Right lung (tissue), 5 donors: ENCODE measurements around the gene FHIT. TPM values are rescaled to one million over a fixed set of nuclear protein-coding genes. Genes with fewer than 3 reads are reported as not detected.

Experiments used
- DNase-seq, 2 donors: peaks; one replicate each; pipeline ENCODE4 v3.0.0-alpha.2; 2013
- polyA plus RNA-seq, 5 donors: library from polyadenylated mRNA; unstranded; fragments of 120-200 nt; gene quantifications; one replicate each; pipeline versions ENCODE4 v1.2.1 to v1.2.3, GENCODE V29; 2013; ENCODE audit warnings: inconsistent platforms in 1 of 5, low replicate concordance in 1 of 5; ENCODE audit not compliant: insufficient read length in 5 of 5, insufficient read depth in 1 of 5

The FHIT gene
- polyA plus RNA-seq, 5 donors, result 9.1 to 17.8 (median 10.6) TPM

DNA sequence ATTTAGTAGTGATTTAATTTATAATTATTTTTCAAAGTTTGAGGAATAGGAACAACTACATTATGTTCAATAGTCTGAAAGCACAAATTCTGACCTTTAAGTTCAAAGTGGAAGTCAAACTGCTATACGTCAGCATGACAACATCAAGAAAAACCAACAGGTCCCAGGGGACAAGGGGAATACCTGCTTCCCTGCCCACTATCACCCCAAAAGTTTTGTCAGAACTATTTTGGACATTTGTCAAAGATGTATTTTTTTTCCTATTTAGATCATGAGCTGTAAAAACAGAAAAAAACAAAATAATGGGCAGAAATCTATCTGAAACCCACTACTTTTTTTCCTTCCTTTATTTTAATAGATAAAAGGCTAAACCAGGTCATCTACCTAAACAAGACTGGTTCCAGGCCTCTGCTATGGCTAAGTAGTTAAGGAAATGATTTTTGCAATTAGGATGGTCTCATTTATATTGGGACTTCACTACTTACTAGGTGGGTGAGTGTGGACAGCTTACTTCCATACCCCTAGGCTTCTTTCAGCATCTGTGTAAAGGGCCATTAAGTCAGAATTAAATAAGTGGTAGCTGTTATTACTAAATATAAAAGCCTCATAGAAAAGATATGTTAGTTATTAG lies 746.3 kb downstream of the FHIT start:
- DNase-seq, result no peak

DNA sequence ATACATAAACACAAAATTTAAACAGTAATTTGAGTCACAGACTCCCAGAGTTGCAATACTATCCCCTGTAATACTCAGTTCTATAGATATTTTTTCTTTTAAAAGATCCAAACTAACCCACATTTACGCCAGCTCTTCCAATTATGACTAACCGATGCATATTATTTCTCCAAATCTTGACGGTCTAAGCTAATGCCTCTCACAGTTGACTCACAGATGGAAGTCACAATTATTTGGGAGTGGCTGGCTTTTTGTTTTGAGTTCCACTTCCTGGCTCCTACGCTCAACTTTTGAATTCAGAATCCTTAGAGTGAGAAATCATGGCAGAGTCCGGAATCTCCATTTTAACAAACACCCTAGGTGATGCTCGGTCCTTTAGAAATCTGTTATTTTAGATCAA lies 749.9 kb downstream of the FHIT start:
- DNase-seq, result no peak

DNA sequence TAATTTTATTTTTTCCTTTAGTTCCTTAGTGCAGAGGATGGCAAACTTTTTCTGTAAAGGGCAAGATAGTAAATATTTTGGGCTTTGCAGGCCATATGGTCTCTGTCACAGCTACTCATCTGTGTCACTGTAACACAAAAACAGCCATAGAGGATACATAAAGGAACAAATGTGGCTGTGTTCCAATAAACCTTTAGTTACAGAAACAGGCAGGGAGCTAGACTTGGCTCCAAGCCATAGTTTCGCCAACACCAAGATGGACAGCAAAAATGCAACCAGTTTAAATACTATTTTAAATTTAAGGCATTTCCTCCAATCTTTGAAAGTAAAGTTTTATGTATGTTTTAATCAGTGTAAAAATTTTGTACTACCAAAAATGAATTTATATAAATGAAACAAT lies 753.4 kb downstream of the FHIT start:
- peak in 1 of 2 donors; percentile 4 for DNase-seq

DNA sequence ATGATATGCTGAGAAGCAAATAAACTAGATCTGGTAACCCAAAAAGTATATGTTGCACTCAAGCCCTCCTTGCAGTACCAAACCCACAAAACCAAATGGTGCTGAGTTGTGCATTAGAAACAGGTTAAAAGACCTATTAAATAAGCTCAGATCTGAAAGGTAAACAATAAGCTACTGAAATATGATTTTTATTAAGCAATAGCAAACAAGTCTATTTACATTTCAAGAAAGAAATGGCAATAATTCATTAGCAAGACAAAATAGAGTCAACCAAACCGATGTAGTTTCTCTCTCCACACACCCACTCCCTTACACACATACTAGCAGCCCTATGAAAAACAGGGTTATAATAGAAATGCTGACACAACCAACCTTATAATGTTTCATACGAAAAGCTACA lies 760.3 kb downstream of the FHIT start:
- no peak for DNase-seq

DNA sequence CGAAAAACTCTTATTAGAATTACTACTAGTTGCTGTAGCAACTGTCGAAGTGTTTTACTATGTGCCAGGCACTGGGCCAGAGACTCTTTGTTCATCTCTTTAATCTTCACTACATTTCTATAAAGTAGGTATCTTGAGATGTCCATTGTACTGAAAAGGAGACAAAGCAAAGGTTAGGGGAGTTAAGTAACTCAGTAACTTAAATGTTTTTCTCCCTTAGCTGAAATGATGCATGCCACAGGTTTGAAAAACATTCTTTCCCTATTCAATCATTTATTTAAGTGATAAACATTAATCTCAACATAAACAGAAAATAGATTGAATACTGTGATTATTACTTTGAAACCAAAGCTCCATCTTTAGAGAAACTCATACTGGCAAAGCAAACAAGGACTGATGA lies 776.2 kb downstream of the FHIT start:
- no peak for DNase-seq

DNA sequence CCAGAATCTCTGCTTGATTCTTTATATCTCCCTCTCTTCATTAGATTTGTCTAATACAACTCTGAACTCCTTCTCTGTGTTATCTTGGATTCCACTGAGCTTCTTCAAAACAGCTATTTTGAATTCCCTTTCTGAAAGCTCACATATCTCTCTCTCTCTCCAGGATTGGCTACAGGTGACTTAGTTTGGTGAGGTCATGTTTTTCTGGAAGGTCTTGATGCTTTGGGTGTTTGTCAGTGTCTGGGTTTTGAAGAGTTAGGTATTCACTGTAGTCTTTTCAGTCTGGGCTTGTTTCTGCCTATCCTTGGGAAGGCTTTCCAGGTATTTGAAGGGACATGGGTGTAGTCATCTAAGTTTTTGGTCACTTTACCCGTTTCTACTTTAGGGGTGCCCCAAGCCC lies 781.8 kb downstream of the FHIT start:
- DNase-seq, result no peak

DNA sequence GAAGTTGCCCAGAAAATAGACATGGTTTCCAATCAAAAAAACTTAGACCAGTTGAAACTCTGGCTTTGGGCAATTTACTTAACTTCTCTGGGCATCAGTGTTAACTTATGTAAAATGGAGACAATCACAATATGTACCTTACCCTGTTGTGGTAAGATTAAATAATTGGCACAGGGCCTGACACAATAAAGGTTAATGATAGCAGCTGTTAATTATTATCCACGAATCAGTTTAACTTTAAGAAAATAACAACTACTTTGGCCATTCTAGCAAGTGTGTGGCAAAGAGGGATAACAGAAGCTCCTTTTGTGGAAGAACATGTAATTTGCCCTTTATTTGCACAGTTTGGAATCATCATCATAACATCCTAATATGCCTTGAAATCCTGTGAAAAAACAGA lies 787.6 kb downstream of the FHIT start:
- no peak for DNase-seq

DNA sequence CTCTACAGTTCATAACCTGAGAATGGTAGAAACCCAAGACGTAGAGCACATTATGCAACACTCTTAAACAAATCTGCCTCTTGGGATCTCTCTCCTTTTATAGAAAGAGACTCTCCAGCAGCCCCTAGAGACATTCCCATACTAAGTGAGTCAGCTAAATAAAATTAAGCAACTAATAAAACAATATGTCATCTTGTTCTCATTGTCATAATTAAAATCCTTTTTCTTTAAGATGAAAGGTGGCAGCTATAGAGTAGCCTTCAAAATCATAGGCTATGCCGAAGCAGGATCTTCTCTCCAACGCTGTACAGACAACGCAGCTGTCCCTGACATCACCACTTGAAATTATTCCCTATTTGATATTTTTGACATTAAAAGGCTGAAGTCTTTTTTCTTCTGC lies 790.0 kb downstream of the FHIT start:
- DNase-seq, result no peak

DNA sequence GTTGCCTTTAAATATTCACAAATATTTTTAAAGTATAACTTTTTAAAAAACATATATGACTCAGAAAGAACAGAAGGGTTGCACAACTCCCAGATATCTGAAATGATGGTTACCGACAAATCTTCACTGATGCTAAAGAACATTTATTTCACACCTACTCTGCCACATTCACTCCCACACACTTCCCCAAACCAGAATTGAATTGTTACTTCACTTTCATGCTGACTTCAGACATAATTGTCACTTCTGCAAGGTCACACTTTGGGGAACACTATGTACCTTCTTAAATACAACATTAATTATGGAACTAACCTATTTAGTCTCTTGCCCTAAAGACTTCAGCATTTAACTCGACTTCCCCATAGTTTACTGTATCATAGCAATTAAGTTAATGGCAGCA lies 795.1 kb downstream of the FHIT start:
- no peak for DNase-seq

DNA sequence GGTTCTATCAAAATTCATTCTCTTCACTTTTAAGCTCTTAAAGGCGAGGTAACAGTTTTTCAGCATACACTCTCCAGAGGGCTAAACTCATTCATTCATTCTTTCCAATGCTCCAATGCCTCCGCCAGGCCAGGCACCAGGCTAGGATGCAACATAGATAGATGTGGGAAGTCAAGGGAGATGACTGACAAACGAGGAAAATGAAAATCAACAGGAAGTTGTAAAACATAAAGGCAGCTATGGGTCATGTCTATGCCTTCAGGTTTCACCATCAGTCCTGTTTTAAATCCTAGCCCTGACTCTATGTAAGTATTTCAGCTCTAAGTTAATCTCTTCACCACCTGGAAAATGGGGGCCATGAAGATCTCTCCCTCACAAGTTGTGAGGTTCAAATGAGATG lies 797.9 kb downstream of the FHIT start:
- DNase-seq, result no peak

DNA sequence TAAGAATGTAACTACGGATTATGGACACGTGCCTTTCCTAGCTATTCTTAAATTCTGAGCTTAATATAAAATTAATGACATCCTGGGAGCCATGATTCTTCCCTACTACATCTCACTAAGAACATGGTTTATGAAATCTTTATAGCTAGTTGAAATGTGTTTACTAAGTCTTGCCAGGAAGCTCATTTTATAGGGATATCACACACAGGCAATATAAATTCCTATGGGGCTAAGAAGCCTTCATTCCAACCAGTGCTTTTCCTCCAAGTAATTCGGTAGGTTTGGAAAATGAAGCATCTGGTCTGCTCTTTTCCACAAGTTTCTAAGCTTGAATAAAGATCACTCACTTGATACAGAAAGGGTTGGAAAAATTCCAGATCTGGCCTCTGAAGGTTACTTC lies 802.6 kb downstream of the FHIT start:
- no peak for DNase-seq

DNA sequence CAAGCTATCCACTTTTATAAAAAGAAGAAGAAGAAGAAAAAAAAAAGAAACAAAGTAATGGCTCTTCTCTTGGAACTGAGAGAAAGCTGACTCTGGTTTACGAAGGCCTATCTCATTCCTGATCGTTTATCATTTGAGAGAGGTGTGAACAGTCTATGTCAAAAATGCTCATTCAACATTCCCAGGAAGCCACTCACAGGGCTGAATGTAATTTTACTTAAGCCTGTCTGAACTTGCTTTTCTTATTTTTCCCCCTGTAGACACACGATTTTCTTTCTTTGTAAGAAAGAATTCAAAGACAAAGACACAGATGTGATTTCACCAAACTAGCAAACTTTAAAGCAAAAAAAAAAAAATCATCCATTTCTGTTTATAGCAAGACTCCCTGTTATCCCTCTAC lies 805.8 kb downstream of the FHIT start:
- DNase-seq, result no peak

DNA sequence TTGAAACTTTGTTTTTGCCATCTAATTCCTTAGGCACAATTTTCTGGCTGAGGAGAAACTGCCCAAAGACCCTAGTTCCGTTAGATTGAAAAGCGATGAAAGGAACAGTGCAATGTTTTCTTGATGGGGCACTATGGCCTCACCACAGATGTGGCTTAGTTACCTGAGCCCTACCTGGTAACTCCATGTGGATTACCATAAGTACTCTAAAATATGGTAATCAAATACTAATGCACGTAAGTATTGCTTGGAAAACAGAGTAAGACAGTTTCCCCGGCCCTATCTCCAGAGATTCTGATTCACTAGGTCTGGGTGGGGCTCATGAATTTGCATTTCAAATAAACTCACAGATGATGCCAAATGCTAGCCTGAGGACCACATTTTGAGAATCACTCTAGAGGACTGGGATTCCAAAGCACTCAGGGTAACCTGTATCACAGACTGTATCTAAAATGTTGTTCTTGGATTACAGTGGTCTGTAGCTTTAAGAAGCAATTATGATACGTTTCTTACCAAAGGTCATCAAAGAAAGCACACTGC lies 806.3 kb downstream of the FHIT start:
- DNase-seq, result no peak

DNA sequence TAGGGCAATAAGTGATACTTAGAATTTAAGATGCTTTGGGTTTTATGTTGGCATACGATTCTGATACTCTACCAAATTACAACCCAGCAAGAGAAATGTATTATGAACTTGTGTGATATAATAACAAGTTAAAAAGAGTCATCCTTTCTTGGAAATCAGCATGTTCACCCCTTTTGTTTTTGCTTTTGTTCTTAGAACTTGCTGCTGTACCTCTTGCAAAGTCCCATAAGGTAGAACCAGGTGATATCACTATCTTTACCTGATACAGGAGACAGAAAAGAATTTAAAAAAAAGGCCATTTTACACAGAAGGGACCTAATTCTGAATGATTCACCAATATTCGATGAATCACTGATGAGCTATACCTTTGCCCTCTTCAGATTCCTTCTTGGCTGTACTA lies 810.4 kb downstream of the FHIT start:
- no peak for DNase-seq

DNA sequence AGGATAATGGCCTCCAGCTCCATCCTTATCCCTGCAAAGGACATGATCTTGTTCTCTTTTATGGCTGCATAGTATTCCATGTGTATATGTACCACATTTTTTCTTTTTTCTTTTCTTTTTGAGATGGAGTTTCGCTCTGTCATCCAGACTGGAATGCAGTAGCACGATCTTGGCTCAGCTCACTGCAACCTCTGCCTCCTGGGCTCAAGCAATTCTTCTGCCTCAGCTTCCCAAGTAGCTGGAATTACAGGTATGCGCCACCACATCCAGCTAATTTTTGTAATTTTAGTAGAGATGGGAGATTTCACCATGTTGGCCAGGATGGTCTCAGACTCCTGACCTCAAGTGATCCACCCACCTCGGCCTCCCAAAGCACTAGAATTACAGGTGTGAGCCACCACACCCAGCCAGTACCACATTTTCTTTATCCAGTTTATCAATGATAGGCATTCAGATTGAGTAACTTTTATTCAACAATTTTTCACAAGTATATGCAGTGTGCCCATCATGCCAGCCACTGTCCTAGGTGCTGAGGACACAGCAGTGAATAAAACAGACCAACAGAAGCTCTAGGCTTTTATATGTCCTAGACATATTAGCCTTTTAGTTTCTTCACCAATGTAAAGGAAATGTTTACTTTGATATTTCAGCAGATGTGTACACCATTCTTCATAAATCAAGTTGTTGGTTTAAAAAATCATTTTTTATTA lies 815.2 kb downstream of the FHIT start:
- no peak for DNase-seq

DNA sequence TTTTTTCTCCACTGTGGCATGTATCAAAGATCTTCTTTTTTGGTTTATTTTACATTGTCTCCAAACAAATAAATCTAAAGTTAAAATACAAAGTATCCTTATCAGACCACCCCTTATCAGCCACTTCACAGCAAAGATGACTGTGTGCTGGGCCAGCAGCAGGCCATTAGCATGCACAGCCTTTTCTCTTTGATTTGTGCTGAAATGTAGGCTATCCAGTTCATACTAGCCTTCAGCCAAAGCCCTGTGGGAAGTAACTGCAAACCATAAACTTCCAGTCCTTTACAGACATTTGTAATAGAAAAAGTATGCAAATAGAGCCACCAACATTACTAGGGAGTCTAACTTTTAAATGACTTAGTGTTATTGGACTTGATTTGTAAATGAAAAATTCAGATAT lies 816.3 kb downstream of the FHIT start:
- no peak for DNase-seq

DNA sequence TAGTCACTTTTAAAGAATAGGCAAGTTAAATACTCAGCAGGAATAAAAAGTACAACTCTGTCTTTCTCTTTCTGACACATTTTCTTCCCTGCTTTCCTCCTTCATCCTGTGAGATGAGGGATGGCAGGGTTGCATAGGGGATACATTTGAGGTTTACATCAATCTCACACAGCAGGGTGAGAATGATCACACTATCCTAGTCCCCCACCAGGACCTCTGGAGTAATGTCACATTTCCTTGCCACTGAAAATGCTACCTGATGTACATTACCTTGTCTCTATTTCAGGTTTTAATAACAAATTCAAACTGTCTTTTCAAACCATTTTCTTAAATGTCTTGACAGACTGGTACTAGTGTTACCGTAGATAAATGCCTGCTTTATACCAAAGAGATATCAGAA lies 816.9 kb downstream of the FHIT start:
- DNase-seq, result no peak

DNA sequence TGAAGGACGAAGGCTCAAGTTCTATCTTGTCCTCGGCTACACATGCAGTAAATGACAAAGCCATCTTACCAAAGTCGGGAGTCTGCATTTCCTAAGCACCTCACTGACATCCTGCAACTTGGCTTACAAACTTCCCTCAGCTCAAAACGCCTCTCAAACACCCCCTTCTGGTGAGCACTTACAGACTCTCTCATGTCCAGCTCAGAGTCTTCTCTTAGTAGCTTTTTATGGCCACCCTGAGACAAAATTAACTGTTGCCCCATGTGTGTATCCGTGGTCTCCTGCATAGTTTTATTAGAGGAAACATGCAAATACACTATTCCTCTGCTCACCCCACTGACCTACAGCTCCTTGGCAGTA lies 819.7 kb downstream of the FHIT start:
- DNase-seq, result no peak

DNA sequence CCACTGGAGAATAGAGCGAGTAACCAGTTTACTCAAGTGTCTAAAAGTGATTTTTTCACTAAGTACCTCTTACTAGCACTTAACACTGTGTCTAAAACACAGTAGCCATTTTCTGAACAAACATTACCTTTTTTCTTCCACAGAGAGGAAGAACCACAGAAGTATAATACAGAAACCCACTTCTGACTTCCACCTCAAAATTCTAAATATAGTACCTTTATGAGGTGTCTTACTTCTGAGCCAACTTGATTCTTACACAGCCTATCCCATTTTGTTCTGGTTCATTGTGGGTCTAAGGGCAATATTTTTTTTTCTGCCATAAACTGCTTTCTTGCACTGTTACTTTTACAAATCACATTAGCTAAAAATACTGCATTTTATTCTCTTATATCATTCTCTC lies 821.0 kb downstream of the FHIT start:
- DNase-seq, result no peak

DNA sequence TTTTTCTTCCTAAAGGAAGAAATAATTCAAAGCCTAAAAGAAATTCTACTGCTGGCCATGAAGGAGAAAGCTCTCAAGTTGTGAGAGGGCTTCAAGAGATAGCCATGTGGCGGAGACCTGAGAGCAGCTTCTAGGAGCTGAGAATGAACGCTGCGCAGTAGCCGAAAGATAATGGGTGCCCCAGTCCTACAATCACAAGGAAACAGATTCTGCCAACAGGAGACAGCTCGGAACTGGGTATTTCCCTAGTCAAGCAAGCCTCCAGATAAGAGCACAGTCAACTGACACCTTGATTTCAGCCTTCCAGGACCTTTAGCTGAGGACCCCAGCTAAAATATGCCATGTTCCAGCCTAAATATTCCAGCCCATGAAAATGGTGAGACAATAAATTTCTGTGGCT lies 824.1 kb downstream of the FHIT start:
- DNase-seq, result no peak

DNA sequence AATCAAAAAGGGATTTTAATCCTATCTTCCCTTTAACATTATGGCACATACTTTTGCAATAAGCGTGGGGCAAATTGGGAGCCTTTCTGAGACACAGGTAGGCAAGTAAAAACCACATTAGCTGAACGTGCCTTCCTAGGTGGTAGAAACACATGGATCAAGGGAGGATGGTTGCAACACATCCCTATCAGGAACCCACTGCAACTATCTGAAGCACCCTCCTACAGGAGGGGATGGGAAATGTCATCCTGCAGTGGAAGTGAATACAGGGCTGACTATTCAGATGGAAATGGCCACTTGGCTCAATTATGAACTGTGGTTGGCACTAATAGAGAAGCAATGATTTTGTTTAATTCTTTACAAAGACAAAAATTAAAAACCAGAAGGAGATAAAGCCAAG lies 826.3 kb downstream of the FHIT start:
- no peak for DNase-seq

DNA sequence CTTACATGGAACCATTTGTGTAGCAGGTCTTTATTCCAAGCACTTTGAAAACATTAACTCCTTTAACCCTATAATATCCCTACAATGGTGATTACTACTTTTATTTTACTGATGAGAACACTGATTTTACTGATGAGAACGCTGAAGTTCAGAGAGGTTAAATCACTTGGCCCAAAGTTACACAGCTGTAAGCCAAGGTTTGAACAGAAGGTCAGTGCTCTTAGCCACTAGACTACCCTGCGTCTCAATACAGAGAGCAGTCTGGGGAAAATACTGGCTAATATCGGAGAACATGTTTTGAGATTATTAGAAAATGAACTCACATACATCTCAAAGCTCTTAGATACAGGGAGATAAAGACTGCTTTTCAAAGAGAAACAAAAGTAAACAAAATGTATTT lies 827.2 kb downstream of the FHIT start:
- no peak for DNase-seq

DNA sequence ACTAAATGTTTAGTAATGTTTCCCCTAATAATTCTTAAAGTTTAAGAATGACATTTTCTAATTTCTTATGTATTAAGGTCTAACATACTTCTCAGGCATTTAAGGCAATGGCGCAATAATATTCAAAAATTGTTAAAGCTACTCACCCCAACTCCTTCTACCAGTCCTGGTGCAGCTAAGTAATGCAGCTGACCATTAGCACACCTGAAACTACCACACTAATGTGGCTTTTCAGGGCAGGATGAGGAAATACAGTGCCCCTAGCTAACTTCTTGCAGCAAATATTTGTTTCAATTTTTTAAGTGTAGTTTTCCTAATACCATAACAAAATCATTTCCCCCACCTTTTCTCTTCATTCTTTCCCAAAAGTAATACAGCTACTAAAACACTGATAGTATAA lies 827.7 kb downstream of the FHIT start:
- no peak for DNase-seq
